Rectal smooth muscle tissue (tissue), 1 donor: ENCODE results near the gene MEPCE.
"Not testable (repeated sequence)": the region's sequence is repeated elsewhere in the genome, so short reads cannot be mapped to it uniquely, and the experiment has no call there.

Experiments
- H3K27ac ChIP-seq: one replicate; pipeline ENCODE4 v1.7.0; 2013; ENCODE audit warnings: low read depth, low read length, inconsistent platforms
- H3K27me3 ChIP-seq: one replicate; pipeline ENCODE4 v1.7.0; 2013; ENCODE audit warnings: low read length; ENCODE audit not compliant: control insufficient read depth, insufficient read depth
- H3K36me3 ChIP-seq: one replicate; pipeline ENCODE4 v1.7.0; 2013; ENCODE audit warnings: low read length; ENCODE audit not compliant: control insufficient read depth, insufficient read depth
- H3K4me1 ChIP-seq: one replicate; pipeline ENCODE4 v1.7.0; 2013; ENCODE audit warnings: low read length; ENCODE audit not compliant: control insufficient read depth, insufficient read depth
- H3K4me3 ChIP-seq: one replicate; pipeline ENCODE4 v1.7.0; 2013; ENCODE audit warnings: low read length
- H3K9ac ChIP-seq: one replicate; pipeline ENCODE4 v1.7.0; 2013; ENCODE audit warnings: low read length

The MEPCE gene

GRCh38 chr7:100432053-100432452 is 2.4 kb downstream of the MEPCE start:
- peaks cover 5% of the 10 kb centered on the region for H3K36me3 ChIP-seq
- no peak overlapping the region for H3K27ac ChIP-seq
- no peaks in the 10 kb centered on the region for H3K27me3 ChIP-seq
- H3K9ac ChIP-seq, result no peak overlapping the region
- H3K4me1 ChIP-seq, result peaks cover 11% of the 10 kb centered on the region
- H3K4me3 ChIP-seq, result peak overlapping the region; percentile 26

- Histone ChIP-seq H3K4me1 (peaks cover 11% of the 10 kb centered on the region), H3K4me3 (no peak overlapping the region), H3K27me3 (no peaks in the 10 kb centered on the region), H3K27ac (no peak overlapping the region), H3K36me3 (peaks cover 5% of the 10 kb centered on the region), H3K9ac (no peak overlapping the region)
Measured at GRCh38 chr7:100432621-100433275, 3.1 kb downstream of the MEPCE start.

GRCh38 chr7:100433276-100433591 is 3.6 kb downstream of the MEPCE start:
- Histone ChIP-seq H3K27me3 (no peaks in the 10 kb centered on the region), H3K4me3 (no peak overlapping the region), H3K4me1 (peaks cover 11% of the 10 kb centered on the region), H3K36me3 (peaks cover 5% of the 10 kb centered on the region), H3K9ac (no peak overlapping the region), H3K27ac (no peak overlapping the region)

- Histone ChIP-seq H3K27ac (no peak overlapping the region), H3K9ac (no peak overlapping the region)
Measured at GRCh38 chr7:100433592-100434296, 4.1 kb downstream of the MEPCE start.

GRCh38 chr7:100434297-100435144 is 4.9 kb downstream of the MEPCE start:
- peak overlapping the region; percentile 91 for H3K4me3 ChIP-seq
- peaks cover 5% of the 10 kb centered on the region for H3K36me3 ChIP-seq
- no peaks in the 10 kb centered on the region for H3K27me3 ChIP-seq
- H3K9ac ChIP-seq, result no peak overlapping the region
- no peak overlapping the region for H3K27ac ChIP-seq
- H3K4me1 ChIP-seq, result peaks cover 11% of the 10 kb centered on the region

More at GRCh38 chr7:100433592-100434296, 4.1 kb downstream of the MEPCE start:
- Histone ChIP-seq H3K4me3 (no peak overlapping the region), H3K27me3 (no peaks in the 10 kb centered on the region), H3K4me1 (peaks cover 11% of the 10 kb centered on the region), H3K36me3 (peaks cover 5% of the 10 kb centered on the region)

- Histone ChIP-seq H3K36me3 (peaks cover 5% of the 10 kb centered on the region), H3K9ac (peak overlapping the region; percentile 90), H3K4me1 (peaks cover 10% of the 10 kb centered on the region), H3K4me3 (peak overlapping the region; percentile 91), H3K27me3 (no peaks in the 10 kb centered on the region), H3K27ac (peak overlapping the region; percentile 92)
Measured at GRCh38 chr7:100435401-100436304, 6.0 kb downstream of the MEPCE start.

- H3K9ac ChIP-seq, result no peak overlapping the region
- no peak overlapping the region for H3K4me3 ChIP-seq
- no peaks in the 10 kb centered on the region for H3K27me3 ChIP-seq
- H3K4me1 ChIP-seq, result peaks cover 5% of the 10 kb centered on the region
- peaks cover 5% of the 10 kb centered on the region for H3K36me3 ChIP-seq
- no peak overlapping the region for H3K27ac ChIP-seq
Measured at GRCh38 chr7:100437150-100438100, 7.8 kb downstream of the MEPCE start.

- no peak overlapping the region for H3K4me3 ChIP-seq
- no peak overlapping the region for H3K27ac ChIP-seq
- H3K9ac ChIP-seq, result no peak overlapping the region
- peaks cover 5% of the 10 kb centered on the region for H3K4me1 ChIP-seq
- peaks cover 5% of the 10 kb centered on the region for H3K36me3 ChIP-seq
- H3K27me3 ChIP-seq, result peaks cover 2% of the 10 kb centered on the region
Measured at GRCh38 chr7:100438172-100438571, 8.5 kb downstream of the MEPCE start.

GRCh38 chr7:100438731-100439130 is 9.1 kb downstream of the MEPCE start:
- H3K36me3 ChIP-seq, H3K27me3 ChIP-seq, H3K4me1 ChIP-seq, H3K4me3 ChIP-seq, H3K9ac ChIP-seq, H3K27ac ChIP-seq: not testable (repeated sequence)

- not testable (repeated sequence) for H3K27ac ChIP-seq, H3K4me1 ChIP-seq, H3K4me3 ChIP-seq, H3K27me3 ChIP-seq, H3K36me3 ChIP-seq, H3K9ac ChIP-seq
Measured at GRCh38 chr7:100439244-100439643, 9.6 kb downstream of the MEPCE start.
